Thoracic aorta (tissue), 2 donors: ENCODE data around the gene GPSM1. TPM values are rescaled to one million over a fixed set of nuclear protein-coding genes. Genes with fewer than 3 reads are reported as not detected.

Source experiments
- ATAC-seq: fragments of 150-250 bp; one replicate; pipeline ENCODE4 v1.8.0; 2017; ENCODE audit warnings: low read depth; ENCODE audit not compliant: insufficient number of reproducible peaks, low FRiP score
- DNase-seq: peaks from one replicate; pipeline ENCODE4 v3.0.0-alpha.2; 2020; ENCODE audit warnings: low spot score
- H3K27ac ChIP-seq, 2 donors: fragments of 200-600 bp; sonication (generic); 1 replicate in 1 of 2; 2 replicates in 1 of 2; pipeline ENCODE4 v1.5.1; 2016; ENCODE audit warnings: mild to moderate bottlenecking in 2 of 2, moderate library complexity in 2 of 2
- H3K27me3 ChIP-seq: fragments of 200-600 bp; sonication (generic); replicated peaks from 2 replicates; pipeline ENCODE4 v1.6.0; 2016; ENCODE audit warnings: mild to moderate bottlenecking; ENCODE audit not compliant: insufficient read depth
- H3K36me3 ChIP-seq: fragments of 200-600 bp; sonication (generic); one replicate; pipeline ENCODE4 v1.5.1; 2016
- H3K4me1 ChIP-seq, 2 donors: fragments of 200-600 bp; sonication (generic); 1 replicate in 1 of 2; 2 replicates in 1 of 2; pipeline versions ENCODE4 v1.5.1 to v1.6.0; 2016; ENCODE audit warnings: low read depth in 2 of 2, mild to moderate bottlenecking in 1 of 2; ENCODE audit not compliant: control insufficient read depth in 1 of 2
- H3K4me3 ChIP-seq: fragments of 200-600 bp; sonication (generic); 2 replicates; pipeline ENCODE4 v1.5.1; 2016; ENCODE audit warnings: mild to moderate bottlenecking
- H3K9me3 ChIP-seq: fragments of 200-600 bp; sonication (generic); 2 replicates; pipeline ENCODE4 v1.5.1; 2016
- CTCF ChIP-seq: fragments of 200-600 bp; sonication (generic); IDR thresholded peaks from one replicate; pipeline ENCODE4 v1.5.1; 2019; ENCODE audit warnings: antibody characterized with exemption
- total RNA-seq, 2 donors: library from RNA; depleted of rRNA; stranded (reverse); fragments of >200 nt; gene quantifications; one replicate each; pipeline versions ENCODE4 v1.1.0 to v1.2.3, GENCODE V29; 2016

Gene GPSM1
- total RNA-seq, 2 donors from 2014 or later = 29.2 to 33.6 TPM

DNA sequence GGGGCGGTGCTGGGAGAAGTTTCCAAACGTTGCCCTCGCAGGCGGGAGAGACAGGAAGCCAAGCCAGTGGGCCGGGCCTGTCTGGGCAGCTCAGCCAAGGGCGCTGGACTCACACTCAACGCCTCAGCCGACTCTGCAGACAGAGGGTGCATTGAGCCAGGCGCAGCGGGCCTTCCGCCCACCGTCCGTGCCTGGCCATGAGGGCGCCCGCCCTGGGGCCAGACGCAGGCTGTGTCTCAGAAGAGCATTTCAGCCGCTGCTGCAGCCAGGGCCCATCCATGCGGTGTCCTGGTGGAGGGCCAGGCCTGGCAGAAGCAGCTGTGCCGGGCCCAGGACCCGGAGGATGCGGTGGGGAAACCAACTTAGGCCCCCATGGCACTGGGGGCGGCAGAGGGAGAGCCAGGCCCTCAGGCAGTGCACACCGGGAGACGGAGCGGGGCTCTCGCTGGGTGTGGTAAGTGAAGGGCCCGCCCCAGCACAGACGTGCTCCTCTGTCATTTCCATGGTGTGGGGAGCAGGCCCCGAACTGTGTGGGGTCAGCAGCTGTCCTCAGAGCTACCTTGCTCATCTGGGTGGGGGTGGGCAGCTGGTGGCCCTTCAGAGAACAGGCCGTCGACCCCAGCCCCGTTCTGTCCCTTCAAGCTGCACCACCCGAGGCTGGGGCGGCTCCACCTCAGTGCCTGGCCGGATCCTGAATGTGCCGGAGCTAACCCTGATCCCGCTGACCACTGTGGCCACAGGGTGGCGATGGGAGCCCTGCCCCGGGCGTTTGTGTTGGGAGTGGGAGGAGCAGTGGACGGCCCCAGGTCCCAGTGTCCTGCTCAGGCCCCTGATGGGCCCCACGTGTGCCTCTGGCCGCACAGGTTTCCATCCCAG, 18.2 kb downstream of the GPSM1 start:
- H3K27ac ChIP-seq = peak overlapping the region; percentile 81 to 86
- no peaks in the 10 kb centered on the region for H3K9me3 ChIP-seq
- H3K27me3 ChIP-seq = no peaks in the 10 kb centered on the region
- no peaks in the 10 kb centered on the region for H3K36me3 ChIP-seq
- peak; percentile 63 for TF ChIP-seq CTCF
- H3K4me3 ChIP-seq = peak overlapping the region; percentile 73
- ATAC-seq (no peak), DNase-seq (peak; percentile 45)
- H3K4me1 ChIP-seq = peaks cover 4 to 40% of the 10 kb centered on the region in 2 donors

- Histone ChIP-seq H3K9me3 (no peaks in the 10 kb centered on the region), H3K4me3 (peak overlapping the region; percentile 73), H3K27me3 (no peaks in the 10 kb centered on the region), H3K4me1 (peaks cover 4 to 40% of the 10 kb centered on the region in 2 donors), H3K36me3 (no peaks in the 10 kb centered on the region), H3K27ac (peak overlapping the region; percentile 81 to 86)
- peak; percentile 5 for TF ChIP-seq CTCF
- DNase-seq (no peak), ATAC-seq (no peak)
These were observed 18.8 kb downstream of the GPSM1 start for GRCh38 chr9:136346157-136346481.

GRCh38 chr9:136346927-136347465, 19.7 kb downstream of the GPSM1 start:
- H3K4me1 ChIP-seq = peaks cover 4 to 39% of the 10 kb centered on the region in 2 donors

DNA sequence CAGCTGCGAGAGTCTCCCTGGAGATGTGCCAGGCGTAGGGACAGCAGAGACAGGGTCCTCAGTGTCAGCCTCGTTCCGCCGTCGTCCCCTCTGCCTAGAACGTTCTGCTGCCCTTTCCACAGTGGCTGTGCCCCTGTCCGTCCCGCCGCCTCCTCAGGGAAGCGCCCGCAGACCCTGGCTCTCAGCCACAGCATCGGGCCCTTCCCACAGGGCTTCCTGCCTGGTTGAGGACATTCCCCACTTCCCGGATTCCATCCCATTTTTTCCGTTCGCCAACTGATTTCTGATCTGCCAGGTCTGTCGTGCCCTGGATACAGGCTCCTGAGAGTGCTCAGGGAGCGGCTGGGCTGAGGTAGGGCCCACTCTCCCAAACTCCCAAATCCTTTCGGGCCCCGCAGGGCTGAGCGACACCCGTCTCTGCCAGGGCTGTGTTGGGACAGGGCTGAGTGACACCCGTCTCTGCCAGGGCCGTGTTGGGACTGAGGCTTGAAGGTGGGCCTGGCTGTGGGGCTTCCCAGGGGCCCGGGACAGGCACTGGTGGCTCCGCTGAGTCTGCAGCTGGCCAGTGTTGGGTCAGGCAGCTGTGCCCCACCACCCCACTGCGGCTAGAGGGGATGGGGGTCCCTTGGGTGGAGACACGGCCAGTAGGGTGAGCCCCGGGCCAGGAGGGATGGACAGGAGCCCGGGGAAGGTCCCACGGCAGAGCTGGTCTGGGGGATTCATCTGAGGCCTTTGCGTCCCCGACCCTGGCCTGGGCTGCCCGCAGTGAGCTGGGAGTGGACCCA, 20.3 kb downstream of the GPSM1 start:
- H3K4me1 ChIP-seq = peaks cover 4 to 33% of the 10 kb centered on the region in 2 donors
- DNase-seq (no peak), ATAC-seq (no peak)
- no peaks in the 10 kb centered on the region for H3K36me3 ChIP-seq
- H3K4me3 ChIP-seq = no peak overlapping the region
- TF ChIP-seq CTCF = no peak
- H3K27ac ChIP-seq = no peak overlapping the region
- no peaks in the 10 kb centered on the region for H3K27me3 ChIP-seq
- no peaks in the 10 kb centered on the region for H3K9me3 ChIP-seq

More at GRCh38 chr9:136346927-136347465, 19.7 kb downstream of the GPSM1 start:
- H3K27me3 ChIP-seq = no peaks in the 10 kb centered on the region
- no peak overlapping the region for H3K4me3 ChIP-seq
- ATAC-seq (no peak), DNase-seq (no peak)
- no peaks in the 10 kb centered on the region for H3K9me3 ChIP-seq
- no peak for TF ChIP-seq CTCF
- H3K27ac ChIP-seq = no peak overlapping the region
- H3K36me3 ChIP-seq = no peaks in the 10 kb centered on the region

- H3K27me3 ChIP-seq = no peaks in the 10 kb centered on the region
- ATAC-seq (no peak), DNase-seq (no peak)
- H3K36me3 ChIP-seq = no peaks in the 10 kb centered on the region
- H3K9me3 ChIP-seq = no peaks in the 10 kb centered on the region
- no peak for TF ChIP-seq CTCF
- no peak overlapping the region for H3K4me3 ChIP-seq
- H3K4me1 ChIP-seq = peaks cover 4 to 28% of the 10 kb centered on the region in 2 donors
- no peak overlapping the region for H3K27ac ChIP-seq
These were observed 21.4 kb downstream of the GPSM1 start for GRCh38 chr9:136348691-136349090.
